Mesodermal cell (in vitro differentiated cells): ENCODE data around the gene SLC18A2.

Source experiments
- H3K27ac ChIP-seq: 2 replicates; pipeline ENCODE4 v1.7.0; 2013; ENCODE audit warnings: mild to moderate bottlenecking, low read depth, low read length, moderate library complexity; ENCODE audit not compliant: severe bottlenecking
- H3K36me3 ChIP-seq: 2 replicates; pipeline ENCODE4 v1.7.1; 2013; ENCODE audit warnings: mild to moderate bottlenecking, low read length, moderate library complexity; ENCODE audit not compliant: control insufficient read depth, insufficient read depth
- H3K4me1 ChIP-seq: one replicate; pipeline ENCODE4 v1.7.1; 2013; ENCODE audit warnings: mild to moderate bottlenecking, low read length; ENCODE audit not compliant: insufficient read depth, control insufficient read depth, poor library complexity, severe bottlenecking
- H3K4me3 ChIP-seq: 2 replicates; pipeline ENCODE4 v1.7.0; 2013; ENCODE audit warnings: low read length, control low read depth, mild to moderate bottlenecking; ENCODE audit not compliant: insufficient read depth, poor library complexity, severe bottlenecking; ENCODE audit errors: extremely low read depth
- H3K9me3 ChIP-seq: 2 replicates; pipeline ENCODE4 v1.7.1; 2013; ENCODE audit warnings: mild to moderate bottlenecking, low read length, moderate library complexity; ENCODE audit not compliant: control insufficient read depth
- WGBS, 2 experiments: methylation state at CpG; one replicate each; pipeline ENCODE4 v1.1.5; 2013; ENCODE audit warnings: missing lambda C conversion rate in 2 of 2; ENCODE audit not compliant: insufficient coverage in 2 of 2; 5-methylcytosine and 5-hydroxymethylcytosine counted together

The SLC18A2 gene

DNA sequence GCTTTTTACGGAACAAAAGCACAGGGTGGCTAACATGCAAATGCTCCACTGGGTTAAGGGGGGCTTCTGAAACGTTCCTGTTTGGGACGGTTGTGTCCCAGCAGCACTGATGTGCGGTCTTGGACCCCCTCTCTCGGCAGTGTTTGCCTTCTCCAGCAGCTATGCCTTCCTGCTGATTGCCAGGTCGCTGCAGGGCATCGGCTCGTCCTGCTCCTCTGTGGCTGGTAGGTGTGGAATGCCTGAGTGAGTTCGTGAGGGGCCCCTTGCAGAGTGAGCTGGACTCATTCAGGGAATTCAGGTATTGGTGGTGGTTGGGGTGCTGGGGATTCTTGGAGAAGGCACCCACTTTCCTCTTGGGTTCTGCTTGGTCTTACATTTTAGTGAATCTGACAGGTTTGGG, 13.0 kb downstream of the SLC18A2 start:
- peaks cover 7% of the 10 kb centered on the region for H3K4me1 ChIP-seq
- WGBS, 2 experiments, result 76 to 84% methylated on average over 4 to 8 of the region's 9 CpGs
- H3K9me3 ChIP-seq, result no peaks in the 10 kb centered on the region
- no peak overlapping the region for H3K27ac ChIP-seq
- no peak overlapping the region for H3K4me3 ChIP-seq
- no peaks in the 10 kb centered on the region for H3K36me3 ChIP-seq

DNA sequence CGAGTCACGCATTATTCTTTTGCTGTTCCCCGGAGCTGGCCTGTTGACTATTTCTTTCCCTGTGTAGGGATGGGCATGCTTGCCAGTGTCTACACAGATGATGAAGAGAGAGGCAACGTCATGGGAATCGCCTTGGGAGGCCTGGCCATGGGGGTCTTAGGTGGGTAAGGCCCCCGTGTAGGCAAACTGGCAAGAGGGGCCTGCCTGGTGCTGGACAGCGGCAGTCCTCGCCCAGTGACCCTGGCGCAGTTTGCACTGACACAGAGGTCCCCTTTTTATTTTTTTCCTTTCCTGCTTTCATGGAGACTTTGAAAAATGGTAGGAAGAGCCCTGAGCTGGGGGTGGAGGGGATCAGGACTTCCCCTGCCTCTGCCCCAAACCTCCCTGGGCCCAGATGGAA, 13.4 kb downstream of the SLC18A2 start:
- no peaks in the 10 kb centered on the region for H3K36me3 ChIP-seq
- no peaks in the 10 kb centered on the region for H3K9me3 ChIP-seq
- peaks cover 3% of the 10 kb centered on the region for H3K4me1 ChIP-seq
- no peak overlapping the region for H3K27ac ChIP-seq
- 71 to 78% methylated on average over 6 of the region's 9 CpGs for WGBS, 2 experiments
- no peak overlapping the region for H3K4me3 ChIP-seq

DNA sequence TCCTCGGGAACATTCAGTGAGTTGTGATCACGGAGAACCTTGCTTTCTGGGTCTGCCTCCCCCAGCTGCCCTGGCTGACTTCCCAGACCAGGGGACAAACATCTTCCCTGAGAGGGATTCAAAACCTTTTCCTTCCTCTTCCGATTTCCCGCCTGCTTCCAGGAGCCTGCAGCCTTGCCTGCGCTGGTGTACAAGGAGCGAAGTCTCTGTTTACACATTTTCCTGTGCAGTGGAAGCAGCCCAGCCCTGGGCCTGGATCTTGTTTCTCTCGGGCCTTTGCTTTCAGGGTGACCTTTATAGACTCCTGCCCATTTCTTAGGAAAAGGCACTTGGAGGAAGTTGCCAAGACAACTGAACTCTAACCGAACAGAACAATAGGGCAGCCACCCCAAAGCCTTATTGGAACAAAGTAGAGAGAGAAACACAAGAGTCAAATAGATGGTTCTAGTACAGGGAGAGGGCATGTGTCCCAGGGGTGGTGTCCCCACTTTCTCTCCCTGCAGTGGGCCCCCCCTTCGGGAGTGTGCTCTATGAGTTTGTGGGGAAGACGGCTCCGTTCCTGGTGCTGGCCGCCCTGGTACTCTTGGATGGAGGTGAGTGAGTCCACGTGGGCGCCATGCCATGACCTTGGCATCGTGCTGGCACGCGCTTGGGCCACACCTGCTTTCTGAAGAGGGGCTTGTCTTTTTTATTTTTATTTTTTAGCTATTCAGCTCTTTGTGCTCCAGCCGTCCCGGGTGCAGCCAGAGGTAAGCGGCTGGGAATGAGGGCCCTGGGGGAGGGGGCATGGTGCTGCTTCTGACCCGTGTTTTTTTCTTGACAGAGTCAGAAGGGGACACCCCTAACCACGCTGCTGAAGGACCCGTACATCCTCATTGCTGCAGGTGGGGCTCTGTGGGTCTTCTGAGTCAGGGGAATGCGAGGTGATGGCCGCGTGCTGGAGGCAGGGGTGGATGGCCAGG, 14.1 kb downstream of the SLC18A2 start:
- no peak overlapping the region for H3K27ac ChIP-seq
- H3K4me3 ChIP-seq, result no peak overlapping the region
- 92 to 95% methylated on average over 16 to 21 of the region's 26 CpGs for WGBS, 2 experiments
- H3K36me3 ChIP-seq, result no peaks in the 10 kb centered on the region
- H3K4me1 ChIP-seq, result no peaks in the 10 kb centered on the region
- no peaks in the 10 kb centered on the region for H3K9me3 ChIP-seq

DNA sequence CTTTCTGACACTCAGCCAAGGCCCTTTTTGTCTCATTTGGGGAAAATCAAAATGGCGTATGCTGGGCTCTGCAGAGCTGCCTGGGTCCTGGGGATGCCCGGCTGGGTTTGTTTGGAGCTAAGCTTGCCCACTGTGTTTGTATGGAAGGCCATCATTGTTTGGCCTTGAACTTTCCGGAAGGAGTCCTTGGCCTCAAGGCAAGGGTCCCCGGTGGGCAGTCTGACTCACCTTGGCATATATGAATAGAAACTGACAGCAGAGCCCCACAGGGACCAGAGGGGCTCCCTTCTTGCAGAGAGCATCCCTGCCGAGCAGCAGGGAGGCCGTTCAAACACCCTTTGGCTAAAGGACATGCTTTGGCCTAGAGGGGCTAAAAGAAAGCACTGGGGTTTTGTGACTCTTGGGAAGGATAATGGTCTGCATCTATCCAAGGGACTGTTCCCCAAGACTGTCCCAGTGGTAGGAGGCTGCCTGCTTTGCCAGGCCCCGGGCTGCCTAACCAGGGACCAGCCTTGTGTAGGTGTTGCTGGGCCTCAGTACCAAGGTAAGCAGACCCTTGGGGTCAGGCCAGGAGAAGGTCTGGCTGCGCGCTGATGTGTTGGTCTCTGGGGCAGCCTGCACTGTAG, 15.0 kb downstream of the SLC18A2 start:
- 92% methylated on average over 7 to 8 of the region's 9 CpGs for WGBS, 2 experiments
- no peak overlapping the region for H3K27ac ChIP-seq

DNA sequence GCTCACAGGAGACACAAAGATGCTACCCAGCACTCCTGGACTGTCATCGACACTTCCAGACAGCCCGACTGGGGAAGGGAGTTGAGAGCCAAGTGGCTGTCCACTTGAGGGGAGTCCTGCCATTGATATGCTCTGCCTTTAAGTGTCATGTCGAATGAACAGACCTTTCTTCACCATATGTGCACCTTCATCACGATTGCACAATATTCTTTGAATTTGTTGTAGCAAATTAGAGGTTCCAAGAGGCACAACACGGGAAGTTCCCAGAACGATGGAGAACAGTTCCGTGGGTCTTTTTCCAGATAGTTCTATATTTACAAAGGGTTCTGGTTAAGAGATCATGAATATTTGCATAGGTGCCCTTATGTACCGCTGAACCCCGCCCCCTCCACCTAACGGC, 16.0 kb downstream of the SLC18A2 start:
- H3K4me1 ChIP-seq, result no peaks in the 10 kb centered on the region
- no peak overlapping the region for H3K27ac ChIP-seq
- no peak overlapping the region for H3K4me3 ChIP-seq
- no peaks in the 10 kb centered on the region for H3K36me3 ChIP-seq
- WGBS, 2 experiments, result 83 to 97% methylated on average over 6 to 9 of the region's 10 CpGs
- H3K9me3 ChIP-seq, result no peaks in the 10 kb centered on the region

More for the DNA sequence above, 15.0 kb downstream of the SLC18A2 start:
- H3K36me3 ChIP-seq, result no peaks in the 10 kb centered on the region
- H3K9me3 ChIP-seq, result no peaks in the 10 kb centered on the region
- H3K4me1 ChIP-seq, result no peaks in the 10 kb centered on the region
- H3K4me3 ChIP-seq, result no peak overlapping the region

DNA sequence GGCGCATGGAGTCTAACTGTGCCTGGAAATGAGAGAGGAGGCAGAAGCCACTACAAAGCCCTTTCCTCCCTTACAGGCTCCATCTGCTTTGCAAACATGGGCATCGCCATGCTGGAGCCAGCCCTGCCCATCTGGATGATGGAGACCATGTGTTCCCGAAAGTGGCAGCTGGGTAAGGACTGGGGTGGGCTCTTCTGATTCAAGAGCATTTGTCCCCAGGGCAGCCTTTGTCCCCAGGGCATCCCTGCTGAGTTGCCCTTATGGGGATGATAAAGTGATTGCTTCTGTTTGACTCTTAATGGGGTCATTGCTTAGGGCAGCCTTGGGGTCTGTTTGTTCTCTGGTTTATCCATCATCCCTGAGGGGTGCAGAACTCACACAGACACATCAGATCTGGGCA, 16.8 kb downstream of the SLC18A2 start:
- no peak overlapping the region for H3K27ac ChIP-seq
- 69 to 88% methylated on average over 2 of the region's 3 CpGs for WGBS, 2 experiments
- H3K9me3 ChIP-seq, result no peaks in the 10 kb centered on the region
- no peaks in the 10 kb centered on the region for H3K36me3 ChIP-seq
- no peak overlapping the region for H3K4me3 ChIP-seq
- H3K4me1 ChIP-seq, result no peaks in the 10 kb centered on the region

DNA sequence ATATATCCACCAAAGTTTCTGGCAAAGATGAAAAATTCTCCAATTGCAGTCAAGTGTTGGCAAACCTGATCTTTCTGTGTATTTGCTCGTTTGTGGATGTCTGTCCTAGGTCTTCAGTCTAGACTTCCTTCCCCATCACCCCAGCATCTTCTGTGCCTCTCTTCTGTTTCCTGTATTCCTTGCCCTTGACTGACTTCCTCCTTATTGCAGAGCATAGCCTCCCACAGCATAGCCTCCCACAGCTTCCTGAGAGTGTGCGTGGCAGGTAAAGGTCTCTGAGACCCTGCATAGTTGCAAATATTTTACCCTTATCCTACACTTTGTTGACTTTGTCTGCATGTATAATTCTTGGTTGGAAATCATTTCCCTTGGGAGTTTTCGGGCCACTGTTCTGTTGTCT, 18.4 kb downstream of the SLC18A2 start:
- Histone ChIP-seq H3K27ac (no peak overlapping the region), H3K4me1 (no peaks in the 10 kb centered on the region), H3K9me3 (no peaks in the 10 kb centered on the region), H3K36me3 (no peaks in the 10 kb centered on the region), H3K4me3 (no peak overlapping the region)
- 90 to 92% methylated on average over 2 of the region's 3 CpGs for WGBS, 2 experiments

DNA sequence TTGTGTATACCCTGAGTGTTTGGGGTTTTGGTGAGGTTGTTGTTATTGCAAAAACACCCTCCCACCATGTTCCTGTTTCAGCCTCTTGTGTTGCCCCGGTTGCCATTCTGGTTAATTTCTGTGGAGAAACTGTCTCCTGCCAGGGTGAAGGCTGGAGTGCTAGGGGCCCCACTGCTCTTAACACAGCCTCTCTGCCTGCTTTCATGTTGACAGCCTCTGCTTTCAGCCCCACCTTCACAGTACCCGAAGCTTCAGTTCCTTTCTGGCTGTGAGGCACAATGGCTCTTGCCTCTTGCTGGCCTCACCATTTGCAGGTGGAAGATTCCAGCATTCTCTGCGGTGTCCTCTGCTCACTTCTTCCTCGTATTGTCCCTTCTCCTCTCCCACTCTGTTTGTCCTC, 19.2 kb downstream of the SLC18A2 start:
- Histone ChIP-seq H3K4me3 (no peak overlapping the region), H3K36me3 (no peaks in the 10 kb centered on the region), H3K4me1 (no peaks in the 10 kb centered on the region), H3K27ac (peak overlapping the region; percentile 8), H3K9me3 (no peaks in the 10 kb centered on the region)
- WGBS, 2 experiments, result 15 to 38% methylated on average over 1 to 2 of the region's 4 CpGs

DNA sequence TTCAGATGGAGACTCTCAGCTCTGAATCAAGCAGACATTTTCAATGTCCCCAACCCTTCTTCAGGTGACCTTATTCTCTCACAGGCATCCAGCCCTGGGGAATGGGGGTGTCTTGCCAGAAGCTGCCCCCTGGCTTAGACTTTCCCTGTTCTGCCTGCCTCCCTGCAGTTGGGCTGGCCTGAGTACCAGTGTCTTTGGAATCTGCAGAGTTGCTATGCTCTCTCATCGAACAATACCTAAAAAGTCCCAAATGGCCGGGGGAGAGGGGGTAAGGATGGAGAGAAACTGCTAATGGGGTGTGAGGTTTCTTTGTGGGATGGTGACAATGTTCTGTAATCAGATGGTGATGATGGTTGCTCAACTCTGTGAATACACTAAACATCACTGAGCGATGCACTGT, 20.6 kb downstream of the SLC18A2 start:
- H3K9me3 ChIP-seq, result no peaks in the 10 kb centered on the region
- no peak overlapping the region for H3K27ac ChIP-seq
- H3K36me3 ChIP-seq, result no peaks in the 10 kb centered on the region
- no peak overlapping the region for H3K4me3 ChIP-seq
- H3K4me1 ChIP-seq, result no peaks in the 10 kb centered on the region
- WGBS, 2 experiments, result 76 to 86% methylated on average over 2 to 3 of the region's 3 CpGs

DNA sequence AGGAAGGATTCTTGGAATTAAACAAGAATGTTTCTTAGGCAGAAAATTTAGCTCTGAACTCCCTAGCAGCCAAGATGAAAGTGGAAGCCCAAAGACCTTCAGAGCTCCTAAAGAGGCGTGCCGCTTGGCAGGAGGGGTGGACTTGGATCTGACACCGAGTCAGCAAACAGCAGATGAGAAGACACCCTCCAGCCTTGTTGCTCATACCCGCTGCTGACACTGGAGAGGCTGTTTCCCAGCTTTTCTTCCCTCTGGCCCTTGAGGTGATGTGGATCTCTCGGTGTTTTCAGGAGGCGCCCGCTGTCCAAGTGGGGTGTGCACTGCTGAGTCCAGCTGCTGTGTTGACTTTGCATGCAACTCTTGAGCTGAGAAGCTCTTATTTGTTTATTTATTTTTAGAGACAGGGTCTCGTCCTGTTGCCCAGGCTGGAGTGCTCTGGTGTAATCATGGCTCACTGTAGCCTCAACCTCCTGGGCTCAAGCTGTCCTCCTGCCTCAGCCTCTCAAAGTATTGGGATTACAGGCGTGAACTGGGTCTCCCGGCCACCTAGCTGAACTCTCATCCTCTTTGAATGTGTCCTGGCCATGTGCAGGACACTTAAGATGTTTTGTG, 21.5 kb downstream of the SLC18A2 start:
- 85 to 93% methylated on average over 9 to 10 of the region's 10 CpGs for WGBS, 2 experiments
- no peak overlapping the region for H3K27ac ChIP-seq
- H3K4me1 ChIP-seq, result no peaks in the 10 kb centered on the region
- H3K36me3 ChIP-seq, result no peaks in the 10 kb centered on the region
- H3K9me3 ChIP-seq, result no peaks in the 10 kb centered on the region
- no peak overlapping the region for H3K4me3 ChIP-seq
